Fibroblast of gingiva (primary cell): ENCODE measurements around the gene ANXA1.

Source experiments
- DNase-seq: peaks from one replicate; pipeline ENCODE4 v3.0.0-alpha.2; 2011; ENCODE audit warnings: low read depth

ANXA1 gene

DNA sequence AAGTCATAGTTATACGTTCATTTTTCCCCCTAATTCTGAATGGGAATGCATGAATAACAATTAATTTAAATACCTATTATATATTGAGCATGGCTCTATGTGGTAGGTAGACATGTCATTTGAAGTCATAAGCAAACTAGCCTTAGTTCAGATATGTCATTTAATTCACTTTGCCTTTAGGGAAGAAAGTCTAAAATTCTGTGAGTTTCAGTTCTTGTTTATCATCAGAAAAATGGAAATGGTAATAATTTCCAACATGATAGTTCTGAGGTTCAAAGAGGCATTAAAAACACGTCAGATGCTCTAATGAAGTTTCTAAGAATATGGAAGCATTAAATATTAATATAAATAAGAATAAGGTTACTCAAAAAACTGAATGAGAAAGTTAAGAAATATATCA, 13.1 kb upstream of the ANXA1 start:
- no peak for DNase-seq

DNA sequence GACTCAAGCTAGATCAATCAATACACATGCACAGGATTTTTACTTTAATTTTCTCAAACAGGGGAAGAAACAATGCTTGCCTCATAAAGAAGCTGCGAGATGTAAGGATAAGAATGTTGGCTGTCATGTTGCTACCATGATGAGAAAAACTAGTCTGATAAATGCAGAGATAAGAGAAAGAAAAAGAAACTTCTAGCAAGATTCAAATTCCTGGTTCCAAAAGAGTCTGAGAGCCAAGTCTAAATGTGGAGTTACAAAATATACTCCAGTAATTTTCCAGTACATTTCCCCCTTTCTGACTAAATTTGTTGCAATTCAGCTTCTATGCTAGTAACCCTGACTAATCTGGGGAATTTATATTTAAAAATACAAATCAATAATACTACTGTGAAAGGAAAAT, 10.4 kb upstream of the ANXA1 start:
- DNase-seq, result no peak

DNA sequence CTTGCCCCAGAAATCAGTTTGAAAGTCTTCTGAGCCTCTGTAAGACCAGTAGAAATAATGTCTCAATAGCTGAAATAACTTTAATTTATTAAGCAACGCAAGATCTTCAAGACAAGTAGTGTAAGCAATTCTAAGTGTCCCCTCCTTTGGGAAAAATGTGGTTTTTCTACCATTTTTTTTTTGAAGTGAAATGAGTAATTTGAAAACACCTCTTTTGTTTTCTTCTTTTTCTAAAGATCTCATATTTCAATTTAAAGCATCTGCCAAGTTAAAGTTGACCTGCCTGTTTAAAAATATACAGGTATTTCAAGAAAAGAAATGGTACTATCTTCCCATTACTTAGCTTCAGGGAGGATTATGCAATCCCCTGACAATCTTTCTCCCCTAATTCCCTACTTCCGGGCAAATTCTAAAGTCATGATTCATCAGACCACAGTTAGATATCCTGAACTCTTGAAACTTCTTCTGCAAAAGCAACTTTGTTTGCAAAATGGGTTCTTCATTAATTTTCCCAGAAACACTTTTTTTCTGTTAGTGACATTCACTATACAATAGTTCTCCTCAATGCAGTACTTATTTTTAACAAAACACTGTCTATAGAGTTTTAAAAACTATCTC, 7.8 kb upstream of the ANXA1 start:
- DNase-seq, result peak; percentile 64

DNA sequence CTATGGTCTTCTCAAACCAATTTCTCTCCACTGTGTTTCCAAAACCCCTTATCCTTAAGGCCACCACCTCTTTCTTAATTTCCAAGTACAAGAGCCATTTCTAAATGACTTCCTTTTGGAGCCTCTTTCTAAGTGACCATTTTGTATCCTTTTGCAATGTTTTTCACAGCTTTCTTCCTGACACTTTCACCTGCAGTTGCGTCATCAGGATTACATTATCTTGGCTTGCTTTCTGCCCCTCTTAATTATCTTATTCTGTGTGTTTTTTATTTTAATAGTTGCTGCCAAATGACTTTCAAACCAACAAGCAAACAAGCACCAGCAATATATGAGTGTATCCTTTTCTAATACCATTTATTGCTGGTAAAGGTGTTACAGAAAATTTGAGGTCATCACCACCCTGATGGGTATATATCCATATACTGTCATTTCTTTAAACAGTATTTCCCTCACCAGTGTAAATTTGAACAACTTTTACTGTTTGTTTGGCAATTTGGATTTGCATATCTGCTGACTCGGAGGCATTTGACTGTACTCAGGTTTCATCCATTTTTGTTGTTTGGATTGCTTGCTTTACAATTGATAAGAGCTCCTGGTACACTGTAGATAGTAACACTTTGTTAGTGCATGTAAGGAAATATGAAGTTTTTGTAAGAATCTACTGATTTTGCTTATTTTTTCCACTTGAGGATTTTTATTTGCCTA, 5.4 kb upstream of the ANXA1 start:
- DNase-seq, result no peak

DNA sequence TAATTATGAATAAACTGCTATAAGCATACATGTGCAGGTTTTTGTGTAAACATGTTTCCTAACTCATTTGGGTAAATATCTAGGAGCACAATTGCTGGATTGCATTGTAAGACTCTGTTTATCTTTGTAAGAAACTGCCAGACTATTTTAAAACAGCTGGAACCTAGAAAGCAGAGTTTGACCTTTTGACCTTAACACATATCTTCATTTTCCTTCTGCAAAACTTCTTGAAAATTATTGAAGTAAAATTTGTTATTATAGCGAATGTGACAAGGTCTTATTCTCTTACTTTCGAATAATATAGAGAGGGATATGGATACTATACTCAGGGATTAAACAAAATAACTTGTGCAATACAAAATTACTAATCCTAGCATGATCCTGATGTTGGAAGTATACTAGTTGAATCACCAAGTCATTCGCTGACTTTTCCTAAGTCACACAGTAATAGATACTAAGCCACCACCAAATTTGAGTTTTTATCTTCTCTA, 3.2 kb upstream of the ANXA1 start:
- peak; percentile 70 for DNase-seq

DNA sequence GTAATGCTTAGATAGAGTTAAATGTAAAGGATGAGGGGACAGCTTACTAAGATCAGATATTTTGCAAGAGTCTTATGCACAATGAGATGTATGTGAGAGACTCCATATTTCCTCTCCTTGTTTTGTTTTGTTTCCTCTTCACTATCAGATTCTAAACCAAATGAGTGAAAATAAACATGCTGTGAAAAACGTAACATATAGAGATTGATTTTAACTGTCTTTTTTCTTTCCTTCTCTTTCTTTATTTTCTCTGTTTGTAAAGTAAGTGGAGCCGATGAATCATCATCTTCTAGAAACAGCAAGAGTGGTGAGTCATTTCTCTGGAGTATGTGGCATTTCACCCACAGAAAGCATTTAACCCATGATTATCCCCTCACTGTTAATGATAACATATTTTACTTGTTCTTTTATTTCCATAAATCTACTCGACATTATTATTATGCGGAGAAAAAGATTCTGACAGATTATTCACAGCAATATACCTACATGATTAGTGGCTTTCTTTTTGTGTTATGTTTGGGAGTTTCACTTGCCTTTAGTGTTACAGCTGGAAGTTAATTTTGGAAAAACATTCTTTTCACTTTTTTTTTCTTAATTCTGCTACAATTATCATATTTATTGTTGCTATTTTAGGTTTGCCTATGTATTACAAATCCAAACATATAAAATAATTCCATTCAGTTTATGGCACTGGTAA, 2.1 kb upstream of the ANXA1 start:
- peak; percentile 69 for DNase-seq

- DNase-seq, result no peak
These were observed 829 bp downstream of the ANXA1 start for GRCh38 chr9:73152543-73152844.

DNA sequence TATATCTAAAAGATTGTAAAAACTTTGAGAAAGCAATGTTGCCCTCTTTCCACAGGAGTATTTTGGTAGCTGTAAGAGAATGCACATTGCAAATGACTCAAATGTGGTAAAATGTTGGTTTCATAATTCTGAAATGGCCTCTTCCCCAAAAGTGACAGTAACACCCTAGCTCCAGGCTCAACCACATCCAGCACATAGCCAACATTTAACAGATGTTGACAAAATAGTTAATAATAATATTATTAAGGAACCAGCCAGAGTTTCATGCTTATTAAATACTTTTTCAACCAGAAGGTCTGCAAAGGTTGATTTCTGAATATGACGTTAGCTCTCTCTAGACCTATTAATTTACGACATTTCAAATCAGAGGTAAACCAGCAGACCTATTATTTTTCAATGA, 1.3 kb downstream of the ANXA1 start:
- peak; percentile 48 for DNase-seq

GRCh38 chr9:73153793-73154227, 2.1 kb downstream of the ANXA1 start:
- peak; percentile 42 for DNase-seq

DNA sequence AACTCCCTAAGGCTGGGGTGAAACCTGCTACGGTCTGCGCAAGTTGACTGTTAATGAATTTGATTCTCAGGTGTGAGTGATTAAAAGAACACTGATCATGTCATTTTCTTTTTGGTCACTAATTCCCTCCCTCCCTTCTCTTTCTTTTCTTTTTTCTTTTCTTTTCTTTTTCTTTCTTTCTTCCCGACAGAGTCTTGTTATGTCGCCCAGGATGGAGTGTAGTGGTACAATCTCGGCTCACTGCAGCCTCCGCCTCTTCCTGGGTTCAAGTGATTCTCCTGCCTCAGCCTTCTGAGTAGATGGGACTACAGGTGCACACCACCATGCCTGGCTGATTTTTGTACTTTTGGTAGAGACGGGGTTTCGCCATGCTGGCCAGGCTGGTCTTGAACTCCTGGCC, 2.6 kb downstream of the ANXA1 start:
- DNase-seq, result no peak

GRCh38 chr9:73154722-73155121, 3.1 kb downstream of the ANXA1 start:
- DNase-seq, result no peak

DNA sequence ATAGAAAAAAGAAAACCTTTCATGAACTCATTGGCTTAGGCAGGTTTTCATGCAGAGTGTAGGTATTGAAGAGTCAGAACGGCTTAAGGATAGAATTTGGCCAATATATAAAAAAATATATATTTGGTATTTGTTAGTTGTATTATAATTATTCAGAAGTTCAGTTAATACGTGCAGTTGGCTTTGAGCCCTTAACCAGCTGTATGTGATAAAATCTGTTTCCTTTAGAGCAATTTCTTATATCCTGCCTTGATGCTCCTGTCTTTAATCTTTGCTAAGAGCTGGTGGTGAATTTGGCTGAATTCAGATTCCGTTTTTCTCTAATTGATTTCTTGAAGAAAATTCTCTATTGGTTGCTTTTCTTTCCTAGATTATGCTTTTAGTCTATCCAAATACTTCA, 3.7 kb downstream of the ANXA1 start:
- DNase-seq, result no peak

- no peak for DNase-seq
These were observed 4.6 kb downstream of the ANXA1 start for GRCh38 chr9:73155968-73156864.

- DNase-seq, result no peak
These were observed 5.2 kb downstream of the ANXA1 start for GRCh38 chr9:73156865-73157187.

- DNase-seq, result peak; percentile 34
These were observed 6.1 kb downstream of the ANXA1 start for GRCh38 chr9:73157811-73158210.

GRCh38 chr9:73158723-73159122, 7.1 kb downstream of the ANXA1 start:
- DNase-seq, result no peak

GRCh38 chr9:73160868-73161267, 9.2 kb downstream of the ANXA1 start:
- DNase-seq, result no peak

DNA sequence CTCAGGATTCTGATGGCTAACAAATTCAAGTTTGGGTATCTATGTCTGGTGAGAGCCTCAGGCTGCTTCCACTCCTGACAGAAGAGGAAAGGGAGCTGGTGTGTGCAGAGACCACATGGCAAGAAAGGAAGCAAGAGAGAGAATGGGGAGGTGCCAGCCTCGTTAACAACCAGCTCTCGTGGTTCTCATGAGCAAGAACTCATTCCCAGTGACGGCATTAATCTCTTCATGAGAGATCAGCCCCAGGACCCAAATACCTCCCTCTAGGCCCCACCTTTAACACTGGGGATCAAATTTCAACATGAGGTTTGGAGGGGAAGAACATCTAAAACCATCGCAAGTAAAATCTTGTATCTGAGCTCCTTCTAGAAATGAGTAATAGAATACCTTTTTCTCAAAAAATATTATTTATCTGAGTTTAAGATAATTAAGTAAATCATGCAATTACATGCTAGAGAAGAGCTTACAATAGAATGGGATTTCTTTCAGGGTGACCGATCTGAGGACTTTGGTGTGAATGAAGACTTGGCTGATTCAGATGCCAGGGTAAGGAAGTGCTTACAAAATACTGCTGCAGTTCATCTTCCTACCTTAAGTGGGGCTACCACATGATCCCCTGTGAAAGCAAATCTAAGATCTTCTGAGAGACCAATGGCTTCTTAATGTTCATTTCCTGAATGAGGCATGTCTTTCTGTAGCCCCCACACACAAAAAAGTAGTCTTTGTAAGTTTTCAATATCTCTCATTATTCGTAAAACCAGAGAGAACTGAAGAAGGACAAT, 11.5 kb downstream of the ANXA1 start:
- no peak for DNase-seq

DNA sequence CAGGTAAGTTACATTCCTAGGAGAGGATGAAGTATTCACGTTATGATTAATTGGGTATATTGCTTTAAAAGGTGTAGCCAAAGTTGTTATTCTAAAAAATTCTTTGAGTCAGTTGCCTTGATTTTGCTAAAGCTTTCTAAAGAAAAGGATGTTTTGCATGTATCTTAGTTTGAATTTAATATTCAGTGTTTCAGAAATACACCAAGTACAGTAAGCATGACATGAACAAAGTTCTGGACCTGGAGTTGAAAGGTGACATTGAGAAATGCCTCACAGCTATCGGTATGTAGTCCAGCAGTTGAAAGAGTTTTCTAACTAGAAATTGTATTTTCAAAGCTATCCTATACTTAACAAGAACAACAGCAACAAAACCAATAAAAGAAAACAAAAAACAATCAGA, 14.2 kb downstream of the ANXA1 start:
- DNase-seq, result no peak

DNA sequence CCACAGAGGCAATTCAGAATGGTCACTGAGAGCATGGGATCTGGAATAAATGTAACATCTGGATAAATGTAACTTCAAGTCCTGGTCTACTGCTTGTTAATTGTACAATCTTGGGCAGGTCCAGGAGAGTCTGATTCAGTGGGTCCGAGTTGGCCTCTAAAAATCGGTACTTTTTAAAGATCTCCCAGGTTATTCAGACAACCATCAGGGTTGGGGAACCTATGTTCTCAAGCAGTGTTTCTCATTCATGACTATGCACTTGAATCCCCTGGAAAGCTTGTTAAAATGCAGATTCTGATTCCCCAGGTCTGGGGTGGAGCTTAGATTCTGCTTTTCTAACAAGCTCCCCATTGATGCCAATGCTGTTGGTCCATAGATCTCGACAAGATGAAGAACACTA, 14.8 kb downstream of the ANXA1 start:
- no peak for DNase-seq

DNA sequence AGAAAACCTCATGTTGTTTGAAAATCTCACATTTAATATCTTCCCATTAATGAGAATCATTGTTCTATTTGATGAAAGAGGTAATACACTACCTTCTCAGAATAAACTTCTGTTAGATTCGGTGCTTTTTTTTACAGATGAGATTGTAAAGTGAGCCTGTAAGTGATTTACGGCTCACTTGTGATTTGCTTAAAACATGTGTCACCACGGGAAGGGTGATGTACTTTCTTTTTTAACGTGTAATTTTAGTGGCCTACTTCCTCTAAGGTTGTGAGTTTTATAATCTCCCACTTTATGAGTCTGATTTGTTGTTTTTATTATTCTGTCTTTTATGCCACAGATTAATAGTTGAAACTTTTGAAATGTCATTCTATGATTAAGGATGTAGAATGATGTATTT, 15.9 kb downstream of the ANXA1 start:
- DNase-seq, result no peak
